A549 (cell line): ENCODE measurements around the gene OR2AJ1.

Experiments used
- CTCF ChIP-seq: fragments of >200 bp; sonication (Bioruptor Twin); formaldehyde crosslinking; IDR thresholded peaks from 3 replicates; pipeline ENCODE4 v1.5.1; 2016
- JUNB ChIP-seq: fragments of >200 bp; sonication (Bioruptor Twin); formaldehyde crosslinking; IDR thresholded peaks from 2 replicates; pipeline ENCODE4 v1.6.1; 2016
- MAX ChIP-seq: IDR thresholded peaks from 2 replicates; pipeline ENCODE4 v1.6.1; 2012
- NFE2L2 ChIP-seq: fragments of 150-350 bp; conservative IDR thresholded peaks from 2 replicates; pipeline ENCODE4 v1.6.1; 2014; ENCODE audit warnings: low read length
- PBX3 ChIP-seq: IDR thresholded peaks from 2 replicates; pipeline ENCODE4 v1.6.1; 2012
- POLR2A ChIP-seq: IDR thresholded peaks from 2 replicates; pipeline ENCODE4 v1.6.1; 2012; ENCODE audit warnings: mild to moderate bottlenecking, low read length
- RAD21 ChIP-seq, 2 experiments: fragments of >200 bp in 1 of 2; sonication (Bioruptor Twin) in 1 of 2; formaldehyde crosslinking in 1 of 2; IDR thresholded peaks in 1 of 2; conservative IDR thresholded peaks in 1 of 2; 2 replicates in 1 of 2; 3 replicates in 1 of 2; pipeline ENCODE4 v1.6.1; 2012 to 2018; ENCODE audit warnings: inconsistent platforms in 1 of 2
- RCOR1 ChIP-seq: fragments of 150-350 bp; IDR thresholded peaks from 2 replicates; pipeline ENCODE4 v1.6.1; 2014; ENCODE audit warnings: antibody characterized with exemption, low read length, low read depth
- REST ChIP-seq: fragments of 200-600 bp; sonication (generic); IDR thresholded peaks from 2 replicates; pipeline ENCODE4 v1.6.1; 2016; ENCODE audit warnings: antibody characterized with exemption, mild to moderate bottlenecking, moderate library complexity
- RFX5 ChIP-seq: fragments of 450-650 bp; IDR thresholded peaks from 2 replicates; pipeline ENCODE4 v1.7.1; 2014; ENCODE audit warnings: antibody characterized with exemption, mild to moderate bottlenecking, moderate library complexity
- SMC3 ChIP-seq: fragments of >200 bp; sonication (Bioruptor Twin); formaldehyde crosslinking; IDR thresholded peaks from 3 replicates; pipeline ENCODE4 v1.6.1; 2018; ENCODE audit warnings: inconsistent platforms
- SREBF2 ChIP-seq: fragments of 450-650 bp; IDR thresholded peaks from 2 replicates; pipeline ENCODE4 v1.6.1; 2014; ENCODE audit warnings: mild to moderate bottlenecking, moderate library complexity

- TF ChIP-seq RAD21 (conservative IDR thresholded peaks at IDR 0.05 in 1 of 2, IDR thresholded peaks at IDR 0.05 in 1 of 2): no peak
- no peak for TF ChIP-seq REST
- no peak for TF ChIP-seq JUNB
- TF ChIP-seq POLR2A: no peak
- TF ChIP-seq CTCF: no peak
- no peak for TF ChIP-seq RCOR1
- no peak for TF ChIP-seq MAX
- TF ChIP-seq RFX5: no peak
- TF ChIP-seq SMC3: no peak
- no peak for TF ChIP-seq PBX3
- no peak for TF ChIP-seq SREBF2
- TF ChIP-seq NFE2L2: no peak
Measured at GRCh38 chr1:247905181-247905580, 19.5 kb upstream of the OR2AJ1 start.
